H9 (cell line): ENCODE measurements around the gene ZNF423. TPM values are rescaled to one million over a fixed set of nuclear protein-coding genes. Genes with fewer than 3 reads are reported as not detected.

Experiments used
- DNase-seq: peaks from one replicate; pipeline ENCODE4 v3.0.0-alpha.2; 2017
- H2AFZ ChIP-seq: one replicate; pipeline ENCODE4 v1.6.1; 2013; ENCODE audit warnings: mild to moderate bottlenecking, low read length, control low read depth, moderate library complexity
- H2AK5ac ChIP-seq: 2 replicates; pipeline ENCODE4 v1.6.1; 2013; ENCODE audit warnings: low read length, control low read depth, mixed read lengths; ENCODE audit not compliant: insufficient read length
- H2BK120ac ChIP-seq: one replicate; pipeline ENCODE4 v1.6.1; 2013; ENCODE audit warnings: low read depth, mild to moderate bottlenecking, low read length, control low read depth, inconsistent platforms; ENCODE audit not compliant: poor library complexity, severe bottlenecking
- H2BK12ac ChIP-seq: 2 replicates; pipeline ENCODE4 v1.6.1; 2013; ENCODE audit warnings: low read length, control low read depth, mixed read lengths, low read depth; ENCODE audit not compliant: insufficient read length
- H2BK15ac ChIP-seq: 2 replicates; pipeline ENCODE4 v1.6.1; 2013; ENCODE audit warnings: low read depth, low read length, control low read depth
- H2BK20ac ChIP-seq: one replicate; pipeline ENCODE4 v1.6.1; 2013; ENCODE audit warnings: low read depth, mild to moderate bottlenecking, low read length, control low read depth, inconsistent platforms; ENCODE audit not compliant: poor library complexity, severe bottlenecking
- H2BK5ac ChIP-seq: 2 replicates; pipeline ENCODE4 v1.6.1; 2013; ENCODE audit warnings: low read length, control low read depth, mixed read lengths; ENCODE audit not compliant: insufficient read length
- H3K14ac ChIP-seq: 2 replicates; pipeline ENCODE4 v1.6.1; 2013; ENCODE audit warnings: low read length, control low read depth; ENCODE audit not compliant: insufficient read depth
- H3K18ac ChIP-seq: 2 replicates; pipeline ENCODE4 v1.6.1; 2013; ENCODE audit warnings: low read depth, mild to moderate bottlenecking, mixed read lengths, low read length, control low read depth; ENCODE audit not compliant: insufficient read length
- H3K23ac ChIP-seq: 2 replicates; pipeline ENCODE4 v1.6.1; 2013; ENCODE audit warnings: low read length, control low read depth, mixed read lengths, low read depth; ENCODE audit not compliant: insufficient read length
- H3K23me2 ChIP-seq: 2 replicates; pipeline ENCODE4 v1.6.1; 2013; ENCODE audit warnings: low read depth, mild to moderate bottlenecking, mixed read lengths, low read length, control low read depth; ENCODE audit not compliant: insufficient read length, poor library complexity, severe bottlenecking
- H3K27ac ChIP-seq: 2 replicates; pipeline ENCODE4 v1.5.1; 2013; ENCODE audit warnings: low read length, control low read depth, mixed read lengths, low read depth; ENCODE audit not compliant: insufficient read length
- H3K27me3 ChIP-seq: 2 replicates; pipeline ENCODE4 v1.6.1; 2013; ENCODE audit warnings: low read length, control low read depth, inconsistent platforms; ENCODE audit not compliant: insufficient read depth
- H3K4ac ChIP-seq: 2 replicates; pipeline ENCODE4 v1.6.1; 2013; ENCODE audit warnings: low read depth, mild to moderate bottlenecking, control low read depth, inconsistent platforms, low read length, moderate library complexity
- H3K4me1 ChIP-seq: 2 replicates; pipeline ENCODE4 v1.6.1; 2013; ENCODE audit warnings: low read length, control low read depth, inconsistent platforms; ENCODE audit not compliant: insufficient read depth
- H3K4me2 ChIP-seq: 2 replicates; pipeline ENCODE4 v1.6.1; 2013; ENCODE audit warnings: low read length, control low read depth, mixed read lengths; ENCODE audit not compliant: insufficient read length, insufficient read depth
- H3K56ac ChIP-seq: 2 replicates; pipeline ENCODE4 v1.6.1; 2013; ENCODE audit warnings: low read depth, mild to moderate bottlenecking, mixed read lengths, low read length, control low read depth; ENCODE audit not compliant: insufficient read length
- H3K79me1 ChIP-seq: 2 replicates; pipeline ENCODE4 v1.6.1; 2013; ENCODE audit warnings: low read depth, mild to moderate bottlenecking, moderate library complexity, low read length, control low read depth, inconsistent platforms; ENCODE audit not compliant: insufficient read depth, poor library complexity, severe bottlenecking
- H3K79me2 ChIP-seq: 2 replicates; pipeline ENCODE4 v1.6.1; 2013; ENCODE audit warnings: low read length, control low read depth, inconsistent platforms; ENCODE audit not compliant: insufficient read depth
- H3K9ac ChIP-seq: 2 replicates; pipeline ENCODE4 v1.6.1; 2013; ENCODE audit warnings: low read length, control low read depth, mixed read lengths; ENCODE audit not compliant: insufficient read length; ENCODE audit errors: extremely low read depth
- H3K9me3 ChIP-seq: one replicate; pipeline ENCODE4 v1.6.1; 2013; ENCODE audit warnings: low read depth, low read length, inconsistent platforms; ENCODE audit not compliant: control insufficient read depth
- H3T11ph ChIP-seq: one replicate; pipeline ENCODE4 v1.6.1; 2013; ENCODE audit warnings: mild to moderate bottlenecking, low read length, control low read depth, inconsistent platforms
- H4K20me1 ChIP-seq: one replicate; pipeline ENCODE4 v1.6.1; 2013; ENCODE audit not compliant: control insufficient read depth, insufficient read length, insufficient read depth
- H4K5ac ChIP-seq: 2 replicates; pipeline ENCODE4 v1.6.1; 2013; ENCODE audit warnings: low read depth, mild to moderate bottlenecking, mixed read lengths, low read length, control low read depth; ENCODE audit not compliant: insufficient read length
- H4K8ac ChIP-seq: replicated peaks from 2 replicates; pipeline ENCODE4 v1.6.1; 2013; ENCODE audit warnings: low read length, control low read depth, mixed read lengths, low read depth; ENCODE audit not compliant: insufficient read length
- H4K91ac ChIP-seq: 2 replicates; pipeline ENCODE4 v1.6.1; 2013; ENCODE audit warnings: low read depth, mild to moderate bottlenecking, moderate library complexity, mixed read lengths, low read length, control low read depth; ENCODE audit not compliant: insufficient read length
- H3K27ac Mint-ChIP-seq, 3 experiments: 2 replicates in 2 of 3; 3 replicates in 1 of 3; pipeline ENCODE4 v1.8.0; 2020 to 2021; ENCODE audit warnings: mixed read lengths in 3 of 3, mild to moderate bottlenecking in 1 of 3, moderate library complexity in 1 of 3
- H3K27me3 Mint-ChIP-seq: 2 replicates; pipeline ENCODE4 v1.8.0; 2021; ENCODE audit warnings: low read depth, mild to moderate bottlenecking, moderate library complexity, mixed read lengths
- H3K36me3 Mint-ChIP-seq, 3 experiments: 2 replicates in 2 of 3; 3 replicates in 1 of 3; pipeline ENCODE4 v1.8.0; 2020 to 2021; ENCODE audit warnings: low read depth in 3 of 3, mixed read lengths in 3 of 3; ENCODE audit not compliant: insufficient read depth in 1 of 3
- H3K4me1 Mint-ChIP-seq, 2 experiments: 2 replicates each; pipeline ENCODE4 v1.8.0; 2020; ENCODE audit warnings: mixed read lengths in 2 of 2
- H3K4me3 Mint-ChIP-seq, 2 experiments: 2 replicates in 1 of 2; 3 replicates in 1 of 2; pipeline ENCODE4 v1.8.0; 2020 to 2021; ENCODE audit warnings: mild to moderate bottlenecking in 2 of 2, mixed read lengths in 2 of 2, moderate library complexity in 1 of 2
- H3K9me3 Mint-ChIP-seq, 2 experiments: 2 replicates in 1 of 2; 3 replicates in 1 of 2; pipeline ENCODE4 v1.8.0; 2020; ENCODE audit warnings: mild to moderate bottlenecking in 2 of 2, mixed read lengths in 2 of 2, moderate library complexity in 1 of 2
- WGBS: extraction: QIAGEN DNeasy Blood & Tissue Kit; methylation state at CpG from one replicate; pipeline ENCODE4 v1.1.7; 2013; ENCODE audit warnings: missing lambda C conversion rate, low lambda C conversion rate, mixed read lengths; ENCODE audit not compliant: insufficient read length; ENCODE audit errors: extremely low coverage; 5-methylcytosine and 5-hydroxymethylcytosine counted together
- total RNA-seq: library from RNA; stranded (reverse); gene quantifications from 2 replicates; pipeline ENCODE4 v1.2.1, GENCODE V29; 2021
- TF ChIP-seq, protein P1 (sequence below): fragments of 200-600 bp; sonication (generic); conservative IDR thresholded peaks from 3 replicates; pipeline ENCODE4 v1.8.0; 2021; ENCODE audit warnings: antibody characterized with exemption, mild to moderate bottlenecking

The ZNF423 gene
- total RNA-seq, 1 experiment from 2014 or later = 51.5 TPM

DNA sequence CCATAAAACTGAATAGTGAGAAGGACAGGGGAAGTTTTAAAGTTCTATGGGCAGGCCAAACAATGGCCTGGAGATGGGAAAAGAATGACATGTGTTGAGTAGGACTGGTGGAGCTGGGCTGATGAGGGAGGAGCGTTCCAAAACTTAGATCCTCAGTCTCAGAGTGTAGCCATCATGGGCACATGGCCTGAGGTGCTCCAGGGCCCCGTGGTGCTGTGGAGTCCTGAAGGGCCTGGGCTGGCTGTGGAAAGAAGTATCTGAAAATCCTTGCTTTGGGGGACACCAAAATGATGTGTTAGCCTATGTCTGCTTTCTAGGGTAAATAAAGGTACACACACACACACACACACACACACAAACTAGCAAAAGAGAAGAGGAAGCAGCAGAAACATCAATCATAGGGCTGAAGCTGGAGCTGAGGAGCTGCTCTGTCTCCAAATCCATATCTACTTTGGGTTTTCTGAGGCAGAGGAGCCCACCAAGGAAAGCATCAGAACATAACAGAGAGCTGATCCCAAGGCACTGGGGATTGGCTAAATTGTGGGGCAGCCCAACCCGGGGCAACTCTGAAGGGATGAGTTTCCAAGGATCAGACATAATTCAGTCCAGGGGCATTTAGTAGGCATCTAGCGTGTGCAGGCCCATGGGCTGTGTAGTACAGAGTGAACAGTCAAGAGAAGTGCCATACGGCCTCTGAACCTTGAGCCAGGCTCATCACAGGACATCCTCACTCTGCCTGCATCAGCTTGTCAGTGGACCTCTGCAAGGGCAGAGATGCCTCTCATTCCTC, 397.1 kb downstream of the ZNF423 start:
- H4K8ac ChIP-seq = no peak overlapping the region
- no peaks in the 10 kb centered on the region for H3K4me1 ChIP-seq
- H3K27ac Mint-ChIP-seq = peak overlapping the region in 1 of 3 experiments; percentile 1; a peak in 1 of 7 replicates

More for the DNA sequence above, 397.1 kb downstream of the ZNF423 start:
- no peaks in the 10 kb centered on the region for H3K79me2 ChIP-seq
- no peak overlapping the region for H3K14ac ChIP-seq
- H2BK120ac ChIP-seq = no peak overlapping the region
- H3K36me3 Mint-ChIP-seq = peaks cover 0 to under 1% (median 0%) of the 10 kb centered on the region in 3 experiments; a peak in 1 of 7 replicates
- no CpG with 5 or more reads among the region's 5 CpGs for WGBS
- H4K20me1 ChIP-seq = no peaks in the 10 kb centered on the region
- TF ChIP-seq, protein P1, sequence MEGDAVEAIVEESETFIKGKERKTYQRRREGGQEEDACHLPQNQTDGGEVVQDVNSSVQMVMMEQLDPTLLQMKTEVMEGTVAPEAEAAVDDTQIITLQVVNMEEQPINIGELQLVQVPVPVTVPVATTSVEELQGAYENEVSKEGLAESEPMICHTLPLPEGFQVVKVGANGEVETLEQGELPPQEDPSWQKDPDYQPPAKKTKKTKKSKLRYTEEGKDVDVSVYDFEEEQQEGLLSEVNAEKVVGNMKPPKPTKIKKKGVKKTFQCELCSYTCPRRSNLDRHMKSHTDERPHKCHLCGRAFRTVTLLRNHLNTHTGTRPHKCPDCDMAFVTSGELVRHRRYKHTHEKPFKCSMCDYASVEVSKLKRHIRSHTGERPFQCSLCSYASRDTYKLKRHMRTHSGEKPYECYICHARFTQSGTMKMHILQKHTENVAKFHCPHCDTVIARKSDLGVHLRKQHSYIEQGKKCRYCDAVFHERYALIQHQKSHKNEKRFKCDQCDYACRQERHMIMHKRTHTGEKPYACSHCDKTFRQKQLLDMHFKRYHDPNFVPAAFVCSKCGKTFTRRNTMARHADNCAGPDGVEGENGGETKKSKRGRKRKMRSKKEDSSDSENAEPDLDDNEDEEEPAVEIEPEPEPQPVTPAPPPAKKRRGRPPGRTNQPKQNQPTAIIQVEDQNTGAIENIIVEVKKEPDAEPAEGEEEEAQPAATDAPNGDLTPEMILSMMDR = no peak
- no peaks in the 10 kb centered on the region for H3K23me2 ChIP-seq
- H3K27me3 ChIP-seq = no peaks in the 10 kb centered on the region
- H2BK20ac ChIP-seq = no peak overlapping the region
- H3K4ac ChIP-seq = no peak overlapping the region
- peaks cover 2 to 16% of the 10 kb centered on the region in 2 experiments; a peak in 3 of 4 replicates for H3K4me1 Mint-ChIP-seq
- peak; percentile 7 for DNase-seq
- no peak overlapping the region for H2BK5ac ChIP-seq
- no peak overlapping the region for H2BK12ac ChIP-seq
- H3K4me2 ChIP-seq = no peak overlapping the region
- H3K27me3 Mint-ChIP-seq = peaks cover 15% of the 10 kb centered on the region
- no peak overlapping the region for H2AK5ac ChIP-seq
- H3K18ac ChIP-seq = no peak overlapping the region
- no peak overlapping the region for H3K23ac ChIP-seq
- H3K4me3 Mint-ChIP-seq = no peak overlapping the region
- no peak overlapping the region for H3K9ac ChIP-seq
- no peak overlapping the region for H3T11ph ChIP-seq
- H3K79me1 ChIP-seq = no peaks in the 10 kb centered on the region
- H2BK15ac ChIP-seq = no peak overlapping the region
- H3K9me3 ChIP-seq = no peaks in the 10 kb centered on the region
- no peak overlapping the region for H2AFZ ChIP-seq
- no peak overlapping the region for H4K5ac ChIP-seq
- H4K91ac ChIP-seq = no peak overlapping the region
- H3K9me3 Mint-ChIP-seq = no peaks in the 10 kb centered on the region; a peak in 1 of 5 replicates
- no peak overlapping the region for H3K56ac ChIP-seq
- H3K27ac ChIP-seq = no peak overlapping the region
